Activated CD8-positive, alpha-beta memory T cell treated with anti-CD3 and anti-CD28 coated beads for 48 hours (primary cell): ENCODE measurements around the gene TPM3.
"Not testable (repeated sequence)": the region's sequence is repeated elsewhere in the genome, so short reads cannot be mapped to it uniquely, and the experiment has no call there.

Experiments
- DNase-seq, 3 experiments: peaks; one replicate each; pipeline ENCODE4 v3.0.0-alpha.2; 2020; ENCODE audit warnings: low read depth in 2 of 3, low spot score in 2 of 3

The TPM3 gene

DNA sequence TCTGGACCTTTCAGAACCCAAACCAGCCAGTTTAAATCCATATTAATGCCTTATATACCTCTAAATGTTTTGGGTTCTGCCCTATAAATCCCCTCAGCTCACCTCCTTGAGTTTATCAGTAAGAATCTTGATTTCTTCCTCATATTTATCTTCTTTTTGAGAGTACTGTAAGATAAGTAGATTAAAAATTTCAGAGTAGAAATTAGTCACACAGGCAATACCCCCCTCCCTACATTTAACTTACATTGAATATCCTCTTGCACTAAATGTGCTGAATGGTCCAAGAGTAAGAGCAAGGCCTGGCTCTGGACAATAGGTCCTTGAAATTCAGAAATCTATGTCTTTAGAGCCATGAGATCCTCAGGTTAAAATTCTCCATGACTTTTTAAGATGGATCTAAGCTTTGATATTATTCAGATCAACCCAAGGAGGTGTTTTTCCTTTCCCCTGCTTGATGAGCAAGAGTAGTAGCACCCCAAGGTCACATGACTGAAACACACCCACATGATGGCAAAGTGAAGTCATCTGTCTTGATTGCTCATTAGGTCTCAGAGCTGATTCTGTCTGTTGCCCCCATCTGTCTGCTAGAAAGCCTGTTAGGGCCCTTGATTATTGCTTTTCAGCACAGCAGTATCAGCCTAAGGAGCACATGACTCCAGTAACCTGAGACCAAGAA, 21.2 kb downstream of the TPM3 start:
- no peak for DNase-seq

- DNase-seq, result no peak
Measured at GRCh38 chr1:154167461-154167860, 24.4 kb downstream of the TPM3 start.

DNA sequence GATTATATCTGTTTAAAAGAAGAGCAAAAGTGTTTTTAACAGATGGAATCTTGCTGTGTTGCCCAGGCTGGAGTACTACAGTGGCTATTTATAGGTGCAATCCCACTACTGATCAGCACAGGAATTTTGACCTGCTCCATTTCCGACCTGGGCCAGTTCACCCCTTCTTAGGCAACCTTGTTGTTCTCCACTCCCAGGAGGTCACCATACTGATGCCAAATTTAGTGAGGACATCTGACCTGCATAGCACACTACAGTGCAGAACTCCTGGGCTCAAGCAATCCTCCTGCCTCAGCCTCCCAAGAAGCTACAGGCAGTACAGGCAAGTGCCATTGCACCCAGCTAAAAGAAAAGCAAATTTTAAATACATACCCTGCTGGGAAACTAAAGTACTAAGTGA, 25.7 kb downstream of the TPM3 start:
- no peak for DNase-seq

DNA sequence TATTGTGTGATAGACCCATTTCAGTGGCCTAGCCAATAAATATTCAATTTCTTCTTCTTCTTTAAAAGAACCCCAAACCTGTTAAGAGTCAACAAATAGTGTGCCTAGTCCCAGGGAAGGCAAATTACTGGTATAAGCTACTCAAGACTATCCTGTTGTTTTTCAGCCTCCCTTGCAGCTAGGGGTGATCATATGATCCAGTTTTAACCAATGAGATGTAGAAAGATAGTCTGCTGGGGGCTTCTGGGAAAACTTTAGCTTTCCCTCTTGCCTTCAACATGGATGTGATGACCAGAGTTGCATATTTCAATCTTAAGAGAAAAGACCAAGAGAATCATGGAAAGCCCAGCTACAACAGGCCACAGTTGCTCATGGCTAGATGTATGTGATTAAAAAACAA, 32.3 kb downstream of the TPM3 start:
- no peak for DNase-seq

DNA sequence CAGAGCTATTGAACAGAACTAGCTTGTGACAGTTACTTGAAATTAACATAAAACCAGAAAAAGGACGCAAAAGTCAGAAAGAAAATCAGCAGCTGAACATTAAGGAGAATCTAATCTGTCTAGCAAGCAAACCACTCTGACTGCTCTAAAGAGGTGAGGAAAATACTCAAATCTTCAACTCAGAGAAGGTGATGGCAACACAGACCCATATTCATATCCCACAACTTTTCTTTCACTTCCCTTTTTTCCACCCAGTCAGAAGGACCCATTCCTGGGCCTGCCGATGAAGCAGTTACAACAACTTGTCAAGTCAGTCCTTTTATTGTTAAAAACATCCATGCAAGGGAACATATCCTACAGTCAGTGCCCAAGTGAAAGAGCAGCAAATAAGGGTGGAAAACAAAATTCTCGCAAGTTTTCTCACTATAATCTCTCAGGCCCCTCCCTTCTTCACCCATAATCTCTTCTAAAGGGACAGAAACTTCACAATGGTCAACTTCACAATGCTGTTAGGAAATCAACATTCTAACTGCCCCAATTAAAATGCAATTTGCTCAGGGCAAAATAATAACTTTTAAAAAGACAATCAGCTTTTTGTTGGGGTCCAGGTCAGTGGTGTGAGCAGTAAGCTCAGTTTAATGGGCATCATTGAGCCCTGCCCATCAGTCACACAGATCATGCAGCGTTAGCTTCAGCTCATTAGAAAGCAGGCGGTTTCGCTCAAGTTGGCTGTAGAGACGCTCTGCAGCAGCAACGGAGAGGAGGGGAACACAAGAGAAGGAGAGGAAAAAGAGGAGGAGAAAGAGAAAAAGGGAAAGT, 33.4 kb downstream of the TPM3 start:
- DNase-seq, result no peak

GRCh38 chr1:154157520-154158306, 34.2 kb downstream of the TPM3 start:
- peak; percentile 9 to 48 (median 42) for DNase-seq

DNA sequence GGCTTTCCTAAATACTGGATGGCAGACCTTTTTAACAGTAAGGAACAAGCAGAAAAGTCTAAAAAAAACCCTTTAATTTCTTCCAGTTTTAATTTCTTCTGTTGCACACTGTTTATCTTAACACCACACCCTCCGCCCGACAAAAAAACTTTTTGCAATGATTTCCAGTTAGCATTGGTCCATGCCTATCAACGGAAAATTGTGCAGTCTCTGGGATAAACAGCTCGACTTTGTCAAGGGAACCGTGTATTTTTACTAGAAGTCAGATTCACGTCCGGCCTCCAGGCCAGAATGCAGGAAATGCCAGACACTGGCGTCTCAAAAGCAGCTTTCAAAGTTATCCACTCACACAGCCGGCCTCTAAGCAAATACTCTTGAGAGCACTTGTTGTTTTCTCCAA, 36.6 kb downstream of the TPM3 start:
- no peak for DNase-seq

GRCh38 chr1:154154534-154155191, 37.2 kb downstream of the TPM3 start, which contains the start of gene NUP210L:
TSS of gene NUP210L (minus strand) at chr1:154155073.
- no peak for DNase-seq

DNA sequence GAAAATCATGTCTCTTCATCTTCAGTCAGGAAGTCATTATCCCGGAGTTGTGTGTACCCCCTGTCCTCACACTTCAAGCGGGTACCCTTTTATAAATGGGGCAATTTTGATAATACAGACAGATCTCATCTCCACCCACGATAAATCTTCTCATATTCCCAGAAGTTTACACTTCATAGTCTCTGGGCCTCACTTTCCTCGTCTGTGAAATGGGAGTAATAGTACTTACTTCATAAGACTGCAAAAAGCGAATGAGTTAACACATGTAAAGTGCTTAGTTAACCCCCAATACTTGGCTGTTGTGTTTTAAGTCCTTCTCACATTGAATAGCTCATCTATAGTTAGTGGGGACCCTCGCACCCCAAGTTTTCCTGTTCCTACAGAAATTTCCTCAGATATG, 37.8 kb downstream of the TPM3 start:
- DNase-seq, result no peak

- DNase-seq, result no peak
Measured at GRCh38 chr1:154151311-154151710, 40.6 kb downstream of the TPM3 start.

DNA sequence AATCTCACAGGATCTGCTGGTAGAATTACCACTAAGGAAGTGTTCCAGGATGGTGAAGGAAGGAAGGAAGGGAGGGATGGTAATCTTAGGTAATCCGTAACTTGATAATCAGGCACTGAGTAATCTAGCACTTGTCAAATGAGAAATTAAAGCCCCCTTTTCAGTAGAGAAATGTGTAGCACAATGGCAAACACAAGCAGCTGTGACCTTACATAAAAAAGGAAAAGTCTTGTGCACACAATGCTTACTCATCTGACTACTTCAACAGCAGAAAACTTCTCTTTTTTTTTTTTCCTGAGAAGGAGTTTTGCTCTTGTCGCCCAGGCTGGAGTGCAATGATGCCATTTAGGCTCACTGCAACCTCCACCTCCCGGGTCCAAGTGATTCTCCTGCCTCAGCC, 43.1 kb downstream of the TPM3 start:
- no peak for DNase-seq

DNA sequence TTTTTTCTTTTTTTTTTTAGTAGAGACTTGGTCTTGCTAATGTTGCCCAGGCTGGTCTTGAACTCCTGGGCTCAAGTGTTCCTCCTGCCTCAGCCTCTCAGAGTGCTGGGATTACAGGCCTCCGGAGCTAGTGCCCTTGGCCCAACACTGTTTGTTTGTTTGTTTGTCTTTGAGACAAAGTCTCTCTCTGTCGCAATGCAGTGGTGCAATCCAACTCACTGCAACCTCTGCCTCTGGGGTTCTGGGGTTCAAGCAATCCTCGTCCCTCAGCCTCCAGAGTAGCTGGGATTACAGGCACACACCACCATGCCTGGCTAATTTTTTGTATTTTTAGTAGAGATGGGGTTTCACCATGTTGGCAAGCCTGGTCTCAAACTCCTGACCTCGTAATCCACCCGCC, 44.4 kb downstream of the TPM3 start:
- DNase-seq, result not testable (repeated sequence)

- no peak for DNase-seq
Measured at GRCh38 chr1:154145986-154146385, 45.9 kb downstream of the TPM3 start.

- DNase-seq, result no peak
Measured at GRCh38 chr1:154142358-154142757, 49.5 kb downstream of the TPM3 start.

DNA sequence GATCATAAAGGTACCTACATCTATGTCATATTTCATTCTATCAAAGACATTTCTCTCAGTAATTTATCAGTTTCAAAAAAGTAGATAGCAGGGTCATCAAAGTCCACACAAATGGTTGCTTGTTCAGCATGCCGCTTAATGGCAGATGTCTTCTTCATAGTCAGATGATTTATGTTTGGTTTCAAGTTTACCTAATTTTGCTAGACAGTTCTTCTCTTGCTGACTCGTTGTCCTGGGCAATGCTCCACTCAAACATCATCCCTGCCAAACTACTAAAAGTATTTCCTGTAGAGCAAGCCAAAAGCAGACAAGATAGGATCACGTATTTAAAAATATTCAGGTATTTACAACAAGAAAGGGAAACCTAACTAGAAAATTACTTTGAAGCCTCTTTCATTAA, 50.7 kb downstream of the TPM3 start:
- DNase-seq, result no peak

GRCh38 chr1:154137888-154138287, 54.0 kb downstream of the TPM3 start:
- DNase-seq, result no peak

DNA sequence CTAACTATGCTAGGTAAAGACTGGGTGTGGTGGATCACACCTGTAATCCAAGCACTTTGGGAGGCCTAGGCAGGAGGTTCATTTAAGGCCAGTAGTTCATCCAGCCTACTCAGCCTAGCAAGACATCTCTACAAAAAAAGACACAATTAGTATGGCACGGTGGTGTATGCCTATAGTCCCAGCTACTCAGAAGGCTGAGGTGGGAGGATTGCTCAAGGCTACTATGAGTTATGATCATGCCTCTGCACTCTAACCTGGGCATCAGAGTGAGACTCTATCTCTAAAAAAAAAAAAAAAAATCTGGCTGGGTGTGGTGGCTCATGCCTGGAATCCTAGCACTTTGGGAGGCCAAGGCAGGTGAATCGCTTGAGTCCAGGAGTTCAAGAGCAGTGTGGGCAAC, 58.6 kb downstream of the TPM3 start:
- no peak for DNase-seq

DNA sequence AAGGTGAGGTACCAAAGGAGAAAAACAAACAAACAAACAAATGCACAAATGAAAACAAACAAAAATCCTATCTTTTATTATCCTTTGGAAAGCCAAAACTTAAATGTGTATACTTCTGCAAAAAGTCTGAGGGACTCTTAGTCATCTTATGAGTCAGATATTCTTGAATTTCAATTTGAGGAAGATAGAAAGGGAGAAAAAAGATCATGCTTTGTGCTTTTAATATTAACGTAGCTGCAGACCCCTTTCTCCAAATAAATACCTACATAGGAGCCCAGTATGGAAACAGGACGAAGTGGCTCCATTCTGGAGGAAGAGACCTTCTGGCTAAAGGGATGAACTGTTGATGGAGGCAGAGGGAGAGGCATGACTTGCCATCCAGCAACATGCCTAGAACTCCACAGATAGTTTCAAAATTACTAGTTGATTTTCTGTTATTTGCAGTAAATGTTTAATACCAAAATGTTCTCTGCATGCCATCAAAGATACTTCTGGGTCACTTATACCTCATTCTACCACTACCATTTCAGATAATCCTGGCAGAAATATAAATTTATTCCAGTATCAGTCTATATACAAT, 62.4 kb downstream of the TPM3 start:
- DNase-seq, result no peak

GRCh38 chr1:154123205-154123604, 68.7 kb downstream of the TPM3 start:
- DNase-seq, result not testable (repeated sequence)

GRCh38 chr1:154117642-154118041, 74.3 kb downstream of the TPM3 start:
- no peak for DNase-seq

- DNase-seq, result no peak
Measured at GRCh38 chr1:154115180-154115579, 76.7 kb downstream of the TPM3 start.
